Activated CD4-positive, alpha-beta T cell treated with anti-CD3 and anti-CD28 coated beads, Interleukin-2, Interleukin-6, amounts not matched to agents 100 ng/mL and 50 ng/mL, durations not matched to agents 16 hours and 8 hours (primary cell): Measurements from ENCODE around the gene PIP5KL1.

ENCODE experiments used
- DNase-seq: peaks from one replicate; pipeline ENCODE4 v3.0.0-alpha.2; 2020

The PIP5KL1 gene

DNA sequence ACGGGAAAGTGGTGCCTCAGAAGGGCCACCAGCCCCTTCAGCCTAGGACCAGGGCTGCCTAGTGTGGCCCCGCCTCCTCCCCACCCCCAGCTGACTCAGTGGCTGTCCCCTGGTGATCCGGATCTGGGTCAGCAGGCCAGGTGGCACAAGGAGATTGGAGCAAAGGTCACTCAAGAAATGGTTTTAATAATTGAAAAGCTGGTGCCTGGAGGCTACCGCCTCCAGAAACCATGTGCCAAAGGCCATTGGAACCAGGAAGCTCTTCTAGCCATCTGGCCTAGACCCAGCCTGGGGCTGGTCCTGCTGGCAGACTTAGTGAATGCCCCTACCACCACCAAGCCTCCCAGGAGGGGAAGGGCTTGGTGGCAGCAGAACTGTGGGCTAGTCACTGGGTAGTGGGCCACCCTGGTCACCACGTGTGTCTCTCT lies 15.2 kb downstream of the PIP5KL1 start:
- DNase-seq: no peak

DNA sequence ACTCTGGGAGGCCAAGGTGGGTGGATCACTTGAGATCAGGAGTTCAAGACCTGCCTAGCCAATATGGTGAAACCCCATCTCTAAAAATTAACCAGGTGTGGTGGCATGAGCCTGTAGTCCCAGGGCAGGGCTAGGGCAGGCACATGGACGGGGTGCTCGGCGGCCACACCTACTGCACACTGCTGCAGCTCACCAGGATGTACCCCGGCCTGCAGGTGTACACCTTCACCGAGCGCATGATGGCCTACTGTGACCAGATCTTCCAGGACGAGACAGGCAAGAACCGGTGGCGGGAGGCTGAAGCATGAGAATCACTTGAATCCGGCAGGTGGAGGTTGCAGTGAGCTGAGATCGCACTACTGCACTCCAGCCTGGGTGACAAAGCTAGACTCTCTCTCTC lies 16.9 kb downstream of the PIP5KL1 start:
- no peak for DNase-seq

DNA sequence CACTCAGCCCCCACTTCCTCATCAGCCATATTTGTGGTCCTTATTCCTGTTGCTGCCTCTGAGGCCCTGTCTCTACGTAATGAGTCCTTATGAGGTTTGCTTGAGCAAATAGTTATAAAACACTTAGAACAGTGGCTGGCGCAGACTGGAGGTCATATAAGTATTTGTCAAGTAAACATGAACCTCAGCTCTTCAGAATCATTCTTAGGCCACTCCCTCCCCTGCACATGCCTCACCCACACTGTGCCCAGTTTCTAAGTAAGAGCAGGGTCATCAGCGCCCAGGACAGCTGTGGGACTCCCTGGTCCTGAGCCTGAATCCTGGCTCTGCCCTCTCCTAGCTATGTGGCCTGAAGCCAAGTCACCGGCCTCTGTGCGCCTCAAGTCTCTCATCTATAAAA lies 17.7 kb downstream of the PIP5KL1 start:
- no peak for DNase-seq

DNA sequence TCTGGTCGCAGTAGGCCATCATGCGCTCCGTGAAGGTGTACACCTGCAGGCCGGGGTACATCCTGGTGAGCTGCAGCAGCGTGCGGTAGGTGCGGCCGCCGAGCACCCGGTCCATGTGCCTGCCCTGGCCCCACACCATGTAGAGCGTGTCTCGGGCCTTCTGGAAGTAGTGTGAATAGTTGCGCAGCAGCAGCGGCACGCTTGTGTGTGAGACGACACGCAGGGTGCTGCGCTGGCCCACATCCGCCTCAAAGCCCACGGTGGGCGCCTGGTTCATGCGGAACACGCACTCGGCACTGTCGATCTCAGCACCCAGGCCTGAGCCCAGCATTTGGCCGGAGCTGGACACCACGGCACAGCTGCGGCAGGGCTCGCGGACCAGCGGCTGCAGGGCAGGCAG lies 18.3 kb downstream of the PIP5KL1 start:
- no peak for DNase-seq

DNA sequence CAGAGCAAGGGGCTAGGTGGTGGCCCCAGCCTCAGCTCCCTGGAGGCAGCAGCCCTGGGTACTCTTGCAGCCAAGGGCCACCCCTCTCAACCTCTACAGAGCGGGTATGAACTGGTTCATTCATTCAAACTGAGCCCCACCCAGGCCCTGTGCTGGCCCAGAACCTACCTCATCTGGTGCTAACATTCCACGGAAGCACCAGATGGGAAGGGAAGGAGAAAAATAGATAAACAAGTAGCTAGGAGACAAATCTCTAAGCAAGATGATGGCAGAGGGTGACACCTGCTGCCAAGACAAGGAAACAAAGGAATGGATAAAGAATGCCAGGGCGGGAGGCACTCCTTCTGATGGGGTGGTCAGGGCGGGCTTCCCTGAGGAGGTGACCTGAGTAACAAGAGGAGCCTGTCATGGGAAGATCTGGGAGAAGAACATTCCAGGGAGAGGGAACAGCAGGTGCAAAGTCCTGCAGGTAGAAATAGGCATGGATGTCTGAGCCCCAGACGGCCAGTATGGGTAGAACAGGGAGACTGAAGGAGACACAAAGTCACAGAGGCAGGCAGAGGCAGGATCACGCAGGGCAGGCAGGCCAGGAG lies 19.9 kb downstream of the PIP5KL1 start:
- DNase-seq: no peak

DNA sequence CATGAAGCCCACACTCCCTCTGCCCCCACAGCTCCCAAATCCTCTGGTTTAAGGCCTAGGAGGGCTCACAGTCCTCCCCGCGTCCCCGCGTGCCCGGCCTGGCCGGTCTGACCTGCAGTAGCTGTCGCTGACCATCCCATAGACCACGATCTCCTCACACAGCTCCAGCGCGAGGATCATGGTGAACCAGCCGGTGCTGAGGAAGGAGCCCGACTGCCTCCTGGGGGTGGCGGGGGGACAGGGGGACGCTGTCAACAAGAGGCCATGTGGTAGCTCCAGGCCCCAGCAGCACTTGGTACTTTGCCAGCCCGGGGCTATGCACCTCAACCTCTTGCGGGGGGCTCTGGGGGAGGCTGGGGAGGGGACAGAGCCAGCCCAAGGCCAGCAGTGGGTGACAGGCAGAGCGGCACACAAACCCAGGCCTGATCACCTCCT lies 20.7 kb downstream of the PIP5KL1 start:
- DNase-seq: no peak

DNA sequence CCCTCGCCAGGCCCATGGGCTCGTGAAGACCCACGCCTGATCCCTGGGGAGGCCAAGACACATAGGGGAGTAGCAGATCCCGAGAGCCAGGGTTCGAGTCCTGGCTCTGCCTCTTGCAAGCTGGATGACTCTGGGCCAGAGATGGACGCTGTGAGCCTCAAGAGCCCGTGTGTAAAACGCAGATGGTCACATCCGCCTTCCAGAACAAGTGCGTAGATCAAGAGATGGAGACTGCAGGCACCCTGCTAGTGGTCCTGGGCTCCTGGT lies 22.0 kb downstream of the PIP5KL1 start:
- no peak for DNase-seq

DNA sequence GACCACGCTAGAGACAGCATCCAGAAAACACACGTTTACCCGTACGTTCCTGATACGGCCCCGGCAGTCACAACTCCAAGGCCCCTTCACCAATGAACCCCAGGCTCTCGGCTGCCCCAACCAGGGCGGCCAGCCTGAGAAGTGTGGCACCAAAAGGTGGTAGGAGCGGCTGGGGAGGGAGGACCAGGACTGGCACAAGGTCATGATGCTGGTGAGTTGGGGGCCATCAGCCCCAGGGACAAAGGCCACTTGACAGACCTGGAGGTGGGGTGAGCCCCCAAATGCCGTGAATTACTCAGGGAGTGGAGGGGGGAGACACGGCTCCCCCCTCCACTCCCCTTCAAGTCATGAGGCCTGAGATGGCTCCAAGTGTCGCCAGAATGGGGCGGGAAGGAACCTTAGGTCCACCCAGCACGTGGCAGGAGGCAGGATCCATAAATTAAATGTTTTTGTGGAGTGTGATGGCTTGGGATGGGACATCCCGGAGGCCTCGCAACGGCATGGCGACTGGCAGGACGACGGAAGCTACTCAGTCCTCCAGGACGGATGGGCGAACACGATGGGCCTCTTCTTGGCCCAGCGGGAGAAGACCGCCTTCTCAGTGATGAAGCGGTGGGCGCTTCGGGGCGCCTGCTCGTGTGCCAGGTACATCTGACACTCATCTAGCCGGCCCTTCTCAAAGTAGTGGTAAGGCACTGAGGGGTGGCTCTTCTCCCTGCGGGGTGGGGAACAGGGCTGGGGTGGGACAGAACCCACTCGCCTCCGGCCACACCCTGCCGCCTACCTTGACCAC lies 22.5 kb downstream of the PIP5KL1 start:
- no peak for DNase-seq

DNA sequence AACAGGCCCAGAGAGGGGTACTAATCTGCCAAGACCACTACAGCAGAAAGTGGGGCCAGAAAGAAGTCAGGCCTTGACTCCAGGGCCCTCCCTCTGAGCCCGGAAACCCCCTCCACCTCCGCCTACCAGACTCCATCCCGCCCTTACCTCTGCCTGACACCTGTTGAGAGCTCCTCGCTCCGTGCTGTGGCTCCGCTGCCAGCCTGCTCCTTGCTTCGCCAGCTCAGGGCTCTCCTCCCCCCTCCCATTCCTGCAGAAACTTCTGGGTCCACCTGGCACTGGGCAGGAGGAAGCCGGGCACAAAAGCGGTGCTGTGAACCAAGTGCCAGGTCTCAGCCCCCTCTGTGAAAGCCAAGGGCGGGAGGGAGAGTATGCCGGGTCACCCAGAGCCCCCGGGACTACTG lies 24.8 kb downstream of the PIP5KL1 start:
- peak; percentile 70 for DNase-seq

DNA sequence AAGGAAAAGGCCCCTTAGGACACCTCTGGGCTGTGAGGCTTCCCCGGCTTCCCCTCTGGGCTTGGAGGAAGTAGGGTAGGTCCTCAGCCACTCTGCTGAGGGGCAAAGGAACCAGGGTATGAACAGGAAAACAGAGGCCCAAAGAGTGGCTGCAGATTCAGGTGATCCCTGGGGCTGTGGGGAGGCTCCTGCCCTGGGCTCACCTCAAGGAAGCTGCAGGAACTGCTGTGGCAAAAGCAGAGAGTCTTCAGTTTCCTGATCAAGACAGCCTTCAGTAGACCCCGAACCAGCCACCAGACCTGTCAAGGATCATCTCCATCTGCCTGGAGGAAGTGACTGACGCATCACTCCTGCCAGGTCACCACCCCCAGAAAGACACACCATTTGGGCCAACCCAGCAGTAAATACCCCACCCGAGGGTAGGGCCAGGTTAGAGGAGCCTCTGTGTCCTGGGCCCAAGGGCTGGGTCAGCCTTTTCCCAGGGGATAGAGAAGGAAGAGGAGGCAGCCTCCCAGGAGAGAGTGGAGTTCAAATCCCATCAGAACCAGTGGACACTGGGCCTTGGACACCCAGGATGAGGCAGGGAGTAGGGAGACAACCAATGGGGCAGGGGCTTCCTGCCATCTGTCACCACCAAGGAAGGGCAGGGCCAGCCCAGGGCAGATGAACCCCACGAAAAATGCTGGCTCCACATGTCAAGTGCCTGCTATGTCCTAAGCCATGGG lies 25.4 kb downstream of the PIP5KL1 start:
- peak; percentile 80 for DNase-seq

DNA sequence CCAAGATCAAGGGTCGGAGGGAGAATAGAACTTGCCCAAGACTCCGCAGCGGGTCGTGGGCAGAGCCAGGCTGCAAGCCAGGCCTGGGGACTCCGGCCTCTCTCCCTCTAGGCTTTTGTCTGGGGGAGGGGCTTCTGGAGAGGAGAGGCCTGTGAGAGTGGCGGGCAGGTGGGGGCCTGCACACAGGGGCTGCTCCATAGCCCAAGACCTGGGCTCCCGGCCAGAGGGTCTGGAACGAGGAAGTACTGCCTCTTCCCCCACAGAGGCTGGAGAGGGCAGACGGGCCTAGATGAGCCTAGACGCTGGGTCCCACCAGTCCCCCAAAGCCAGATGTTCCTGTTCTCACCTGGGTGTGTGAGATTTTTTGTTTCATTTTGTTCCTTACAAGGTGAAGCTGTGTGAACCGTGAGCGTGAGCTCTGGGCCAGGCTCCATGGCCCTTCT lies 26.0 kb downstream of the PIP5KL1 start:
- DNase-seq: no peak

DNA sequence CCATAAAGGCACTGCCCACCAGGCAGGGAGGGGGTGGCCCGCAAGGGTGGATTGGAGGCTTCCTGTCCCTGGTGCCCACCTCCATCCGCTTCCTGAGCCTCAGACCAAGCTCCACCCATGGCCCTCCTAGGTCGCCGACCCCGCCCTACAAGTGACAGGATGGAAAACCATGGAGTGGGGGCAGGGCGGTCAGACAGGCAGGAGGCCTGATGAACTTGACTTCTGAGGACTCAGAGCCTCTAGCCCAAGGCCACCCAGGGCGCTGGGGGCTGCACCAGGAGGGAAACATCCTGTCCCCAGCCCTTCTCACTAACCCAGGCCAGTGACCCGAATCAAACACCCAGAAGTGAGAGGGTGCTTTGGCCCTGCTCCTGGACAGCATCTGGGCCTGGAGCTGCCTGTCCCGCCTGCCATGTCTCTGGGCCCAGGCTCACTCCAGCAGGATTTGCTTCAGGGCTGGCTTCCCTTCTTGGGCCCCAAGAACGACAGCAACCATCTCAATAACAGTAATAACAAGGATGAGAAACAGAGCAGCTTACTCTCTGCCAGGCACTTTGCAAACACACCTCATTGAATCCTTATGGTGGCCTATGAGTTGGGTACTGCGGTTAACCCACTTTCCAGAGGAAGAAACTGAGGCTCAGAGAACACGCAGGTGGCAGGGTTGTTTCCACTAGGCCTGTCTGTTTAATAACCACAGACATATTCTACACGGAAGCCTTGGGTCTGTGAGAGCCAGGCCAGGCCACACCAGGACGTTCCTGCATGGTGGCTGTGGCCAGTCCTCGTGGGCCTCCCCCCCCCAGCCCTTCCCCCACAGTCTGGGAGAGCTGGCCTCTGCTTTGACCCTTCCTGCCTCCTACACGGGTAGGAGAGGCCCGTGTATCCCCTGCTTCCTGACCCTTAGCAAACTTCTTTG lies 26.8 kb downstream of the PIP5KL1 start:
- DNase-seq: peak; percentile 92

DNA sequence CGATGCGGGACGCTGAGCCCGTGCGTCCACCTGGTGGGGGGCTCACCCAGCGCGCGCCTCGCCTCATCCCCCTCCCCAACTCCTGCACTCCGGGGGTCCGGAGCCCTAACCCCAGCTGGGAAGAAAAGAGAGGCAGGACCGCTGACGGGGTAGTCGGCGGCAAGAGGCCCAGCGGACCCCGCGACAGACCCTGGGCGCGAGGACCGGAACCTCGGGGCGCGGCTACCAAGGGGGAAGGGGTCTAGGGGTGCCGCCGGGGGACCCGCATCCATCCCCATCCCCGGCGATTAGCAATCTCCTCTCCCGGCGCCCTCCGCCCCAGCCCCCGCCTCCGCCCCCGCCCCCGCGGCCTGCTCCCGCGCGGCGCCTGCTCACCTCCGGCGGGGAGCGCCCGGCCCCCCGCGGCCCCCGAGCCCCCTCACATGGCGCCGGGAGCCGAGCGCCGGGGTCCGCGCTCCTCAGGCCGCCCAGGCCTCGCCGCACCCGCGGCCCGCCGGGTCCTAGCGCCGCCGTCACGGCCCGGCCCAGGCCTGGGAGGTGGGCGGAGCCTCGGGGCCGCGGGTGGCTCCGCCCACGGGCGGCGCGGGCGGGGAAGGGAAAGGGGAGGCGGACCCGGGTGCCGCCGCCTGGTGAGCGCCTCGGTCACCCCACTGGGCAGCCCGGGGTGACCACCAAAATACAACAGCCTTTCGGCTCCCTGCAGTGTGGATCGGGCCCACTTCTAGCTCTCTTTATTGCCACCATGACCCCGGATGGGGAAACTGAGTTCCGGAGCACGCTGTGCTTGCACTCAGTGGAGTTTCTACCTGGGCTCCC lies 31.2 kb downstream of the PIP5KL1 start, which contains the start of gene ST6GALNAC6:
TSS of gene ST6GALNAC6 (minus strand) at position 476 of the 816 bp plus-strand sequence. CDS start 1,622 bp downstream, outside the sequence.
- peak; percentile 84 for DNase-seq

DNA sequence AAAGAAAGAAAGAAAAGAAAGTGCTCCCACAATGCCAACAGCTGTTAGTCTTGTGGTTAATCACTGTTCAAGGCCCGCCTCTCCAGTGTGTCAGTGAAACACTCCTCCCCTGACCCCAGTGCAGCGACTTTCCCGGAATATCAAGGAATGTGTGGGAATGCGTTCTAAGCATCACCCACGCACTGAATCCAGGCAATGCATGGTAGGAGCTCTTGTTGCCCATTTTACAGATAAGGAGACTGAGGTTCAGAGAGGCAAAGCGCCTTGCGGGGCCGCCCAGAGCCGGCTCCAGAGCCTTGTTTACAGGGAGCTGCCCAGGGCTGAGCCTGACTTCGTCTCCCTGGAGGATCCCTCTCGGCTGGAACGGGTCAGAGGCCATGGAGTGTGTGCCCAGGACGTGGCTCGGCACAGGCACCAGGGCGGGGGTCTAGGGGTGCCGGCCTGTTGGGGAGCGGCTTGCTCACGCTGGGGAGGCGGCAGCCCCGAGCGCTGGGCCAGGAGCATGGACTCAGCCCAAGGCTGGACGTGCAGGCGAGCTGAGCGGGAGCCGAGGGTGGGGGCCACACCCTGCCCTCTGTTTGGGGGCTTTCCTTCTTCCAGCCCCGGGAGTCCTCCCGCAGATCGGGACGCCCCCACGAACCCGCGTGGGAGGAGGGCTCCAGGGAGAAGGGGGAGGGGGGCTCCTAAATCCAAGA lies 32.0 kb downstream of the PIP5KL1 start:
- no peak for DNase-seq

DNA sequence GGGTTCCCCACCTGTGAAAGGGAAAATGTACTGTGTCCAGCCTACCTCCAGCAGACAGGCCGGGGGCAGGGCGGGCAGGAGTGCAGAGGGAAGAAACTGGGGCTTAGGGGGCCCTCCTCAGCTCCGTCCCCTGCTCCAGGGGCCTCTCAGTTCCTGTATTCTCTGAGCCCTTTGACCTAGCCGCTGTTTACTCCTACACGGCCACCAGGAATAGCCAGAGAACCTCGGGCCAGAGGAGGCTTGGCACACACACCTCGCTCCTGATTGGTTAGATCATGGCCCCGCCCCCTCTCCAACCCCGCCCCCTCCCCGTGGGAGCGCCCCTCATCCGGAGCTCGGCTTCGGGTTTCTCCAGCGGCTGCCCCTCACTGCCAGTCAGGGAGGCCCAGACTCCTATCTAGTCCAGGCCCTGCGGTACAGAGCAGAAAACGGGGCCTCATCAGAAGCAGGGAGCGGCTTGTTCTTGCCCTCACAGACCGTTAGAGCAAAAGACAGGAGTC lies 33.3 kb downstream of the PIP5KL1 start:
- peak; percentile 39 for DNase-seq

DNA sequence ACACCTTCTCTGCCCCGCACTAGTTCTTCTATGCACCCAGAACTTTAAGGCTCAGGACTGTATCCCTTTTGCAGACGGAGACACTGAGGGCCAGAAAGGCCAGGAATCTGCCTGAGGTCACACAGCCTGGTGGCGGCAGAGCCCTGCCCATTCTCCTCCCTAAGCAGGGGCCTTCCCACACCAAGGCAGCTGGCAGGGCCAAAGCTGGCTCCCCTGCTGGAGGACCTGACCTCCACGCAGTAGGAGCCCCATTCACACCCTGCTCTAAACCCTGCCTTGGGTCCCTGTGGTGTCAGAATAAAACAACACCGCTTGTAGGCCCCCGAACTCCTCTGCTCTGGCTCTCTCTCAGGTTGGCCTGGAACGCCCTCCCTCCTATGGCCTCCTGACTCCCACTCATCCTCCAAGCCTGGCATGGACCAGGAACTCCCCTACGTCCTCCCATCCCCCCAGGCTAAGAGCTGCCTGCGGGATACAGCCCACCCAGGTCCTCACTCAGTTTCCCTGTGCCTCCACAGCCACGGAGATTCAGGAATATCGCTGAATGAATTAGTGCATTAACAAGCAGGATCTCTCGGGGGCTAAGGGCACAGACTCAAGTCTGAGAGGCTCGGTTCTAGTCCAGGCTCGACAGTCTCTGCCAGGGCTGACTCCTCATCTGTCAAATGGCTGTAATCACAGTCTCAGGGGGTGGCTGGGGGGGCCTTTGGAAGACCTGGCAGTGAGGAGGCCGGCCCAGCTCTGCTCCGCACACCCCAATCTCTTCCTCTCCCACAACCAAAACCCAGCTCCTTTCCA lies 34.0 kb downstream of the PIP5KL1 start:
- no peak for DNase-seq

DNA sequence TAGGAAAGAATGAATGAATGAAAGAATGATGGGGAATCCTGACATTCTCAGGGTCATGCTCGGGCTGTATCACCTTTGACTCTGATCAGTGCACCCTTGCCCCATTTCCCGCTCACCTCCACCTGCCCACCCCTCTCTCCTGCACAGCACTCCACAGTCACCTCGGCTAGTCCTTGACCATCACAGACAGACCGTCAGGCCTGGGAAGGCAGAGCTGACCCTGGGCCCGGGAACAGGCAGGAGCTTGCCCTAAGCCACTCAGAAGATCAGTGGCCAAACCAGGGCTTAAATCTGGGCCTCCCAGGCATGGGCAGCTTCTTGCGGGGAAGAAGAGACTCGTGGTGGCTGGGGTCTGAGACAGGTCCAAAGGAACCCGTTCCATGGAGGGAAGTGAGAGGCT lies 34.8 kb downstream of the PIP5KL1 start:
- no peak for DNase-seq

DNA sequence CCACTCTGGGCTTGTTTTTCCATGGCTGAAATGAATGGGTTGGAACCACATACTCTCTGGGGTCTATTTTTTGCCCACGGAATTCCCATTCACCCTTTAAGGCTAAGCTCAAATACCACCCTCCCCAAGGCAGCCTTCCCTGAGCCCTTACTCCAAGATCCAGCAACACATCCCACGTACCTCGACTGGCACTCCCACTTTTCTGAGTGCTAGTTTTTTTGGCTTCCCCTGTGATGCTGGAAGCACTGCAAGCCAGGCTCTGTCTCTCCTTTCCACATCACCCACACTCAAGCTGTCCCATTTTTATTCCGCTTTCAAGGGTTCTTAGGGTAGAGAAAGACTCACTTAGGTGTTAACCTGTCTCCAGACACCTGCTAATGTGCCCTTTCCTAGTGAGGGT lies 37.2 kb downstream of the PIP5KL1 start:
- DNase-seq: no peak

DNA sequence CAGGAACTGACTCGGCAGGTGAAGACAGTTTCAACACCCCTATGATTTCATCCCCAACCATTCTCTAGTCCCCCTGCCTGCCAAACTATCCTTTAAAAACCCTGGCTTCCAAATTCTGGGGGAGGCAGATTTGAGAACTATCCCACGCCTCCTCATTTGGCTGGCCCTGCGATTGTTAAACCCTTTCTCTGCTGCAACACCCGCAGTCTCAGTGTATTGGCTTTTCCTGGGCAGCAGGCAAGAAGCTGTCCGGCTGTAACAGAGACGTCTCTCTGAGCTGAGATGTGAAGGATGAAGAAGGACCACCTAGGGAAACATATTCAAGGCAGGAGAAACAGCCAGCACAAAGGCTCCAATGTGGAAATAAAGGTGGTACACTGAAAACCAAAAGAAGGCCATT lies 37.7 kb downstream of the PIP5KL1 start:
- no peak for DNase-seq

DNA sequence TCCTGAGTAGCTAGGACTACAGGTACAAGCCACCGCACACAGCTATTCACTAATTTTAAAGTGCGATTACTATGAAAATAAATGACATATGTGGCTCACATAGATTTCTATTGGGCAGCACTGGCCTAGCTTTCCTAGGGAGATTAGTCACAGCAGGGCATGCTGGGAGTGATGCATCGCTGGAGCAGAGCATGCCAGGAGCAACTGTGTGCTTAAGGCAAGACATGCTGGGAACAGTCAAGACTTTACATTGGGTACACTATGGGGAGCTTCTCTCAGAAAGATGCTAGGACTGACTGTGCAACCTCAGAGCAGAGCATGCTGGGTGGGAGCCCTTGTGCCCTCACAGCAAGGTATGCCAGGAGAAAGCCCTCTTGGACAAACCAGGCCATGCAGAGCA lies 40.5 kb downstream of the PIP5KL1 start:
- no peak for DNase-seq
